Measurements from ENCODE around the gene BMPR1B. TPM values are rescaled to one million over a fixed set of nuclear protein-coding genes. Genes with fewer than 3 reads are reported as not detected.

BMPR1B gene
- total RNA-seq, 4 donors from 2014 or later: 10.5 to 40.9 (median 20.3) TPM

DNA sequence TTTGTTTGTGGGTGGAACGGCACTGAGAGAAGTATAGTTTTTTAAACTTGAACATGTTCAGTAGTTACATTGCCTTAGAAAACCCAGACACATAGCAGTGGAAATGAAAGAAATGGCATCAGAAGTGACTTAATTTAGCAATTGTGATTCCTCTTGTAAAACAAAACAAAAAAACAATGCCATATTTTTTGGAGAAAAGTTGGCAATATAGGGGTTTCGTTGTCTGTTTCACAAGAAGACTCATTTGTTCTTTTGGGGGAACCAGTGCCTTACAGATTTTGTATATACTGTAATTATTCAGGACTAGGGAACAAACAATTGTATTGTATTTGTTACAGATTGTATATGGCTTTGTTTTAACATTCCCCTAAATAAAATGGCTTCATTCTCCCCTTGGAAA lies 400.3 kb downstream of the BMPR1B start:
- Histone ChIP-seq H3K27ac (no peak overlapping the region), H3K27me3 (no peaks in the 10 kb centered on the region), H3K36me3 (peaks cover 0 to 47% of the 10 kb centered on the region in 2 donors), H3K9me3 (no peaks in the 10 kb centered on the region), H3K4me3 (no peak overlapping the region), H3K4me1 (no peaks in the 10 kb centered on the region)
- TF ChIP-seq POLR2A (IDR thresholded peaks at IDR 0.05) (no peak), EP300 (IDR thresholded peaks at IDR 0.05) (no peak), POLR2AphosphoS5 (IDR thresholded peaks at IDR 0.05) (no peak)
- TF ChIP-seq, protein P1, sequence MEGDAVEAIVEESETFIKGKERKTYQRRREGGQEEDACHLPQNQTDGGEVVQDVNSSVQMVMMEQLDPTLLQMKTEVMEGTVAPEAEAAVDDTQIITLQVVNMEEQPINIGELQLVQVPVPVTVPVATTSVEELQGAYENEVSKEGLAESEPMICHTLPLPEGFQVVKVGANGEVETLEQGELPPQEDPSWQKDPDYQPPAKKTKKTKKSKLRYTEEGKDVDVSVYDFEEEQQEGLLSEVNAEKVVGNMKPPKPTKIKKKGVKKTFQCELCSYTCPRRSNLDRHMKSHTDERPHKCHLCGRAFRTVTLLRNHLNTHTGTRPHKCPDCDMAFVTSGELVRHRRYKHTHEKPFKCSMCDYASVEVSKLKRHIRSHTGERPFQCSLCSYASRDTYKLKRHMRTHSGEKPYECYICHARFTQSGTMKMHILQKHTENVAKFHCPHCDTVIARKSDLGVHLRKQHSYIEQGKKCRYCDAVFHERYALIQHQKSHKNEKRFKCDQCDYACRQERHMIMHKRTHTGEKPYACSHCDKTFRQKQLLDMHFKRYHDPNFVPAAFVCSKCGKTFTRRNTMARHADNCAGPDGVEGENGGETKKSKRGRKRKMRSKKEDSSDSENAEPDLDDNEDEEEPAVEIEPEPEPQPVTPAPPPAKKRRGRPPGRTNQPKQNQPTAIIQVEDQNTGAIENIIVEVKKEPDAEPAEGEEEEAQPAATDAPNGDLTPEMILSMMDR (IDR thresholded peaks at IDR 0.05): no peak
- 82 to 94% methylated on average over 2 of the region's 2 CpGs for WGBS, 2 donors (ENCODE audit: low coverage in 1 of 2)
- no peak for ATAC-seq

DNA sequence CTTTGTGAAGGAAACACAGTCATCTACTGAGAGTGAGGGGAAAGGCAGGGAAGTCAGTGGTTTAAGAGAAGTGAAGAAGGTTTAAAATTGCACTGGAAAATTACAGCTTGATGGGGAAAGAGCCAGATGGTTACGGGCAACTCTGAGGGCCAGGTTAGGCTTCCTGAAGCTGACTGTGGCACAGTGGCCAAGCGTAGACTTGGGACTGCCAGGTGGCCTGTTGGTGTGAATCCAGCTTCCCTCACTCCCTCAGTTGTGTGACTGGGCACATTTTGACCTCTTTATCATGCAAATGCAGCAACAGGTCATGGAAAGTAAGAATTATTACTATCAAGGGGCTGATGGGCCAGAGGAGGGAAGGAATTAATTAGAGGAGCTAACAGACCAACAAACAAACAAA lies 400.9 kb downstream of the BMPR1B start:
- Histone ChIP-seq H3K27me3 (no peaks in the 10 kb centered on the region), H3K27ac (no peak overlapping the region), H3K36me3 (peaks cover 0 to 44% of the 10 kb centered on the region in 2 donors), H3K4me1 (no peaks in the 10 kb centered on the region), H3K4me3 (no peak overlapping the region), H3K9me3 (no peaks in the 10 kb centered on the region)
- no peak for ATAC-seq
- WGBS, 2 donors (ENCODE audit: low coverage in 1 of 2): 83 to 95% methylated on average over 1 to 2 of the region's 2 CpGs
- TF ChIP-seq, protein P1 (IDR thresholded peaks at IDR 0.05): no peak
- TF ChIP-seq POLR2AphosphoS5 (IDR thresholded peaks at IDR 0.05) (no peak), EP300 (IDR thresholded peaks at IDR 0.05) (no peak), POLR2A (IDR thresholded peaks at IDR 0.05) (no peak)

- Histone ChIP-seq H3K27me3 (no peaks in the 10 kb centered on the region), H3K4me1 (no peaks in the 10 kb centered on the region), H3K9me3 (no peaks in the 10 kb centered on the region), H3K4me3 (no peak overlapping the region), H3K36me3 (peaks cover 0 to 37% of the 10 kb centered on the region in 2 donors), H3K27ac (no peak overlapping the region)
- WGBS, 2 donors (ENCODE audit: low coverage in 1 of 2): 82% methylated on average over 4 of the region's 4 CpGs; no CpG with 5 or more reads in 1 of the 2 donors
- no peak for ATAC-seq
- TF ChIP-seq POLR2A (IDR thresholded peaks at IDR 0.05) (no peak), EP300 (IDR thresholded peaks at IDR 0.05) (no peak), POLR2AphosphoS5 (IDR thresholded peaks at IDR 0.05) (no peak)
- TF ChIP-seq, protein P1 (IDR thresholded peaks at IDR 0.05): no peak
These were observed 401.6 kb downstream of the BMPR1B start for GRCh38 chr4:95159384-95159783.

GRCh38 chr4:95161781-95162469 lies 404.2 kb downstream of the BMPR1B start:
- no peak for ATAC-seq
- H3K9me3 ChIP-seq: no peaks in the 10 kb centered on the region
- no peaks in the 10 kb centered on the region for H3K4me1 ChIP-seq
- no peak overlapping the region for H3K4me3 ChIP-seq
- 83 to 100% methylated on average over 3 to 8 of the region's 12 CpGs for WGBS, 2 donors (ENCODE audit: low coverage in 1 of 2)
- H3K36me3 ChIP-seq: peaks cover 0 to 30% of the 10 kb centered on the region in 2 donors
- TF ChIP-seq, protein P1 (IDR thresholded peaks at IDR 0.05): no peak
- no peak for TF ChIP-seq EP300 (IDR thresholded peaks at IDR 0.05)
- no peak for TF ChIP-seq POLR2A (IDR thresholded peaks at IDR 0.05)
- no peak for TF ChIP-seq POLR2AphosphoS5 (IDR thresholded peaks at IDR 0.05)
- no peak overlapping the region for H3K27ac ChIP-seq
- H3K27me3 ChIP-seq: no peaks in the 10 kb centered on the region

GRCh38 chr4:95162867-95163266 lies 405.1 kb downstream of the BMPR1B start:
- Histone ChIP-seq H3K4me3 (no peak overlapping the region), H3K27ac (no peak overlapping the region), H3K9me3 (no peaks in the 10 kb centered on the region), H3K36me3 (peaks cover 0 to 30% of the 10 kb centered on the region in 2 donors), H3K4me1 (no peaks in the 10 kb centered on the region), H3K27me3 (no peaks in the 10 kb centered on the region)
- WGBS, 2 donors (ENCODE audit: low coverage in 1 of 2): 76 to 82% methylated on average over 4 to 6 of the region's 6 CpGs
- no peak for ATAC-seq
- TF ChIP-seq POLR2A (IDR thresholded peaks at IDR 0.05) (no peak), EP300 (IDR thresholded peaks at IDR 0.05) (no peak), POLR2AphosphoS5 (IDR thresholded peaks at IDR 0.05) (no peak)
- TF ChIP-seq, protein P1 (IDR thresholded peaks at IDR 0.05): no peak

Measured in gastroesophageal sphincter (tissue), 4 donors.